ENCODE measurements around the gene AREL1.

AREL1 gene

DNA sequence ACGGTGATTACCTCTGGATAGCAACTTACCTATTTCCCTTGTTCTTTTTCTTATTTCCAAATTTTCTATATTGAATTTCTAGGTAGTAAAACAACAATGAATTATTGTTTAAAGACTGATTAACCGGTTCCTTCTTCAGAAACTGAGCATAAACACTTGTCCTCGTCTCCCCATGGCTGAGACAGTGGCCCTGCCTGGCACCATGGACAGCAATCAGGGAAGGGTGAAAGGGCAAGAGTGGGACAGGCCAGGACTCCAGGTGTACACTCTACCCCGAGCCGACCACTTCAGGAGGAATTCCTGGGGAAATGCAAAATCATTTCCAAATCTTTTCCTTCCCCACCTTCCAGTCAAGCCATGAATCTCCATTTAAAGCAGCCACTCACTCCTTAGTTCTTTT lies 52.0 kb downstream of the AREL1 start:
- Histone ChIP-seq H4K20me1 (ENCODE audit: insufficient read depth, low read length, poor library complexity, severe bottlenecking) (no peaks in the 10 kb centered on the region), H3K9ac (ENCODE audit: low read depth, low read length, poor library complexity, severe bottlenecking) (no peak overlapping the region), H3K4me1 (ENCODE audit: insufficient read depth, low read length, poor library complexity, severe bottlenecking) (peaks cover 5% of the 10 kb centered on the region), H3K4me2 (ENCODE audit: low read depth, low read length, poor library complexity, severe bottlenecking) (no peak overlapping the region), H3K79me2 (ENCODE audit: insufficient read depth, low read length) (no peaks in the 10 kb centered on the region), H3K9me3 (ENCODE audit: insufficient read depth, low read depth, low read length) (no peaks in the 10 kb centered on the region), H3K36me3 (ENCODE audit: insufficient read depth, low read length) (peaks cover 40% of the 10 kb centered on the region; the same call in 1 of the 2 replicates), H2AFZ (ENCODE audit: low read length) (no peak overlapping the region), H3K9me2 (replicated peaks; ENCODE audit: low read depth, low read length) (no peaks in the 10 kb centered on the region), H3F3A (ENCODE audit: low read depth) (no peaks in the 10 kb centered on the region), H3K27me3 (ENCODE audit: insufficient read depth, low read length, poor library complexity, severe bottlenecking) (no peaks in the 10 kb centered on the region), H3K4me3 (ENCODE audit: low read length, poor library complexity, severe bottlenecking) (no peak overlapping the region)
- TF ChIP-seq, protein P1, sequence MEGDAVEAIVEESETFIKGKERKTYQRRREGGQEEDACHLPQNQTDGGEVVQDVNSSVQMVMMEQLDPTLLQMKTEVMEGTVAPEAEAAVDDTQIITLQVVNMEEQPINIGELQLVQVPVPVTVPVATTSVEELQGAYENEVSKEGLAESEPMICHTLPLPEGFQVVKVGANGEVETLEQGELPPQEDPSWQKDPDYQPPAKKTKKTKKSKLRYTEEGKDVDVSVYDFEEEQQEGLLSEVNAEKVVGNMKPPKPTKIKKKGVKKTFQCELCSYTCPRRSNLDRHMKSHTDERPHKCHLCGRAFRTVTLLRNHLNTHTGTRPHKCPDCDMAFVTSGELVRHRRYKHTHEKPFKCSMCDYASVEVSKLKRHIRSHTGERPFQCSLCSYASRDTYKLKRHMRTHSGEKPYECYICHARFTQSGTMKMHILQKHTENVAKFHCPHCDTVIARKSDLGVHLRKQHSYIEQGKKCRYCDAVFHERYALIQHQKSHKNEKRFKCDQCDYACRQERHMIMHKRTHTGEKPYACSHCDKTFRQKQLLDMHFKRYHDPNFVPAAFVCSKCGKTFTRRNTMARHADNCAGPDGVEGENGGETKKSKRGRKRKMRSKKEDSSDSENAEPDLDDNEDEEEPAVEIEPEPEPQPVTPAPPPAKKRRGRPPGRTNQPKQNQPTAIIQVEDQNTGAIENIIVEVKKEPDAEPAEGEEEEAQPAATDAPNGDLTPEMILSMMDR (conservative IDR thresholded peaks at IDR 0.05; ENCODE audit: low read length): no peak
- no peak for TF ChIP-seq EZH2phosphoT487 (IDR thresholded peaks at IDR 0.05; ENCODE audit: borderline replicate concordance)

DNA sequence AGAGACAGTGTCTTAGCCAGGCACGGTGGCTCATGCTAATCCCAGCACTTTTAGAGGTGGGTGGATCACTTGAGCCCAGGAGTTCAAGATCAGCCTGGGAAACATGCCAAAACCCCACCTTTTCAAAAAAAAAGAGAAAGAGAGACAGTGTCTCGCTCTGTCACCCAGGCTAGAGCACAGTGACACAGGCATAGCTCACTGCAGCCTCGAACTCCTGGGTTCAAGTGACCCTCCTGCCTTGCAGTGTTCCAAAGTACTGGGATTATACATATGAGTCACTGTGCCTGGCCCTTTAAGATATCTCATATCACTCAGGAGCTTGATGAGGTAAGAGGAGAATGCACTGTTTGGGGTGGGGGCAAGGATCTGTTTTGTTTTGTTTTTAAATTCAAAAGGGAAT lies 52.7 kb downstream of the AREL1 start:
- no peak for TF ChIP-seq EZH2phosphoT487 (IDR thresholded peaks at IDR 0.05; ENCODE audit: borderline replicate concordance)
- TF ChIP-seq, protein P1 (conservative IDR thresholded peaks at IDR 0.05; ENCODE audit: low read length): no peak
- no peak overlapping the region for H3K4me2 ChIP-seq (ENCODE audit: low read depth, low read length, poor library complexity, severe bottlenecking)
- no peaks in the 10 kb centered on the region for H3F3A ChIP-seq (ENCODE audit: low read depth)
- no peak overlapping the region for H2AFZ ChIP-seq (ENCODE audit: low read length)
- no peaks in the 10 kb centered on the region for H3K9me3 ChIP-seq (ENCODE audit: insufficient read depth, low read depth, low read length)
- no peaks in the 10 kb centered on the region for H3K9me2 ChIP-seq (replicated peaks; ENCODE audit: low read depth, low read length)
- H3K9ac ChIP-seq (ENCODE audit: low read depth, low read length, poor library complexity, severe bottlenecking): no peak overlapping the region
- no peaks in the 10 kb centered on the region for H3K79me2 ChIP-seq (ENCODE audit: insufficient read depth, low read length)
- no peak overlapping the region for H3K4me3 ChIP-seq (ENCODE audit: low read length, poor library complexity, severe bottlenecking)
- no peaks in the 10 kb centered on the region for H3K4me1 ChIP-seq (ENCODE audit: insufficient read depth, low read length, poor library complexity, severe bottlenecking)
- H4K20me1 ChIP-seq (ENCODE audit: insufficient read depth, low read length, poor library complexity, severe bottlenecking): no peaks in the 10 kb centered on the region
- no peaks in the 10 kb centered on the region for H3K27me3 ChIP-seq (ENCODE audit: insufficient read depth, low read length, poor library complexity, severe bottlenecking)
- peaks cover 40% of the 10 kb centered on the region; the same call in 1 of the 2 replicates for H3K36me3 ChIP-seq (ENCODE audit: insufficient read depth, low read length)

DNA sequence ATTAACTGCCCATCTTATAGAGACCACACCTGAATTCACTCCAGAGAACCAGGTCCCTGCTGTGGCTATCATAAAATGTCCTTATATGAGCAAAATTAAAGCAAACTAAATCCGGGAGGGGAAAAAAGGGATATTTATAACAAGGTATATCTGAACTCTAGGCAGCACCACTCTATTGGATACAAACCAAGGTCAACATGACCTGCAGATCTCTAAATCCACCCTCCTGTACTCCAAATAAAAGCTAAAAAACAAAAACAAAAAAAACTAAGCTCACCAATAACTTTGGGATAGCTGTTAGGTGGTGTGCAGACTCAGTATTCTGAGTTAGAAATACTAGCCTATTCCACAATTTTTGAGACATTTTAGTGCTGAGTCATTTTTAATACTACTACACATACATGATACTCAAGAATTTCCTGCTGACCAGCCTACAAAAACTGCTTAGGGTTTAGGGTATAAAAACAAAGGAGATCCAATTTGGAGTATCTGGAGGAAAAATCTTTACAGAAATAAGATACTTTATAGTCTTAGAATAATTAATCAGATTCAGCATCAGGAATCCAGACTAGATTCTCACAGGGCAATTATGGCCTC lies 54.2 kb downstream of the AREL1 start:
- Histone ChIP-seq H3K9me2 (replicated peaks; ENCODE audit: low read depth, low read length) (no peaks in the 10 kb centered on the region), H3K4me1 (ENCODE audit: insufficient read depth, low read length, poor library complexity, severe bottlenecking) (no peaks in the 10 kb centered on the region), H3K79me2 (ENCODE audit: insufficient read depth, low read length) (no peaks in the 10 kb centered on the region), H4K20me1 (ENCODE audit: insufficient read depth, low read length, poor library complexity, severe bottlenecking) (no peaks in the 10 kb centered on the region), H3K36me3 (ENCODE audit: insufficient read depth, low read length) (peaks cover 31% of the 10 kb centered on the region; the same call in 1 of the 2 replicates), H3K27me3 (ENCODE audit: insufficient read depth, low read length, poor library complexity, severe bottlenecking) (no peaks in the 10 kb centered on the region), H3K4me2 (ENCODE audit: low read depth, low read length, poor library complexity, severe bottlenecking) (no peak overlapping the region), H3K9me3 (ENCODE audit: insufficient read depth, low read depth, low read length) (no peaks in the 10 kb centered on the region), H3K4me3 (ENCODE audit: low read length, poor library complexity, severe bottlenecking) (no peak overlapping the region), H3K9ac (ENCODE audit: low read depth, low read length, poor library complexity, severe bottlenecking) (no peak overlapping the region), H2AFZ (ENCODE audit: low read length) (no peak overlapping the region), H3F3A (ENCODE audit: low read depth) (no peaks in the 10 kb centered on the region)
- no peak for TF ChIP-seq EZH2phosphoT487 (IDR thresholded peaks at IDR 0.05; ENCODE audit: borderline replicate concordance)
- TF ChIP-seq, protein P1 (conservative IDR thresholded peaks at IDR 0.05; ENCODE audit: low read length): no peak
